Hepatocyte (in vitro differentiated cells): Measurements from ENCODE around the gene TMEM60. TPM values are rescaled to one million over a fixed set of nuclear protein-coding genes. Genes with fewer than 3 reads are reported as not detected.
A peak's percentile ranks its signal among the peaks of the same experiment; 100 is the strongest.

Experiments used
- DNase-seq: peaks from one replicate; pipeline ENCODE4 v3.0.0-alpha.2; 2016; ENCODE audit warnings: low spot score
- H2AFZ ChIP-seq: fragments of 200-600 bp; sonication (generic); 2 replicates; pipeline ENCODE4 v1.6.0; 2016; ENCODE audit warnings: antibody characterized with exemption, mild to moderate bottlenecking
- H3K27ac ChIP-seq: fragments of 200-600 bp; sonication (generic); 2 replicates; pipeline ENCODE4 v1.5.1; 2016; ENCODE audit warnings: mild to moderate bottlenecking
- H3K27me3 ChIP-seq: fragments of 200-600 bp; sonication (generic); 2 replicates; pipeline ENCODE4 v1.6.1; 2016
- H3K36me3 ChIP-seq: fragments of 200-600 bp; sonication (generic); replicated peaks from 2 replicates; pipeline ENCODE4 v1.5.1; 2016; ENCODE audit warnings: low read depth; ENCODE audit not compliant: insufficient read depth
- H3K4me1 ChIP-seq: fragments of 200-600 bp; sonication (generic); 2 replicates; pipeline ENCODE4 v1.5.1; 2016; ENCODE audit warnings: mild to moderate bottlenecking, moderate library complexity; ENCODE audit not compliant: insufficient read depth
- H3K4me2 ChIP-seq: fragments of 200-600 bp; sonication (generic); 2 replicates; pipeline ENCODE4 v1.6.0; 2016
- H3K4me3 ChIP-seq: fragments of 200-600 bp; sonication (generic); 2 replicates; pipeline ENCODE4 v1.5.1; 2016; ENCODE audit warnings: mild to moderate bottlenecking
- H3K79me2 ChIP-seq: fragments of 200-600 bp; sonication (generic); 2 replicates; pipeline ENCODE4 v1.6.0; 2017; ENCODE audit warnings: mild to moderate bottlenecking
- H3K9me2 ChIP-seq: fragments of 200-600 bp; sonication (generic); replicated peaks from 2 replicates; pipeline ENCODE4 v1.6.0; 2017; ENCODE audit warnings: mild to moderate bottlenecking; ENCODE audit not compliant: insufficient read depth
- H3K9me3 ChIP-seq: fragments of 200-600 bp; sonication (generic); 2 replicates; pipeline ENCODE4 v1.5.1; 2016; ENCODE audit warnings: low read depth, mild to moderate bottlenecking
- H4K20me1 ChIP-seq: fragments of 200-600 bp; sonication (generic); 2 replicates; pipeline ENCODE4 v1.6.0; 2016; ENCODE audit warnings: mild to moderate bottlenecking; ENCODE audit not compliant: insufficient read depth, poor library complexity, severe bottlenecking
- CTCF ChIP-seq: fragments of 200-600 bp; sonication (generic); IDR thresholded peaks from 2 replicates; pipeline ENCODE4 v1.5.1; 2016; ENCODE audit warnings: antibody characterized with exemption, mild to moderate bottlenecking; ENCODE audit not compliant: poor library complexity
- EZH2 ChIP-seq: fragments of 200-600 bp; sonication (generic); IDR thresholded peaks from 2 replicates; pipeline ENCODE4 v1.6.1; 2016; ENCODE audit warnings: antibody characterized with exemption, mild to moderate bottlenecking, borderline replicate concordance
- EZH2phosphoT487 ChIP-seq: fragments of 200-600 bp; sonication (generic); IDR thresholded peaks from one replicate; pipeline ENCODE4 v1.6.1; 2018; ENCODE audit warnings: antibody characterized with exemption, mild to moderate bottlenecking, low read depth, moderate library complexity; ENCODE audit not compliant: unreplicated experiment, severe bottlenecking
- WGBS: methylation state at CpG from one replicate; pipeline ENCODE4 v1.1.6; 2016; ENCODE audit warnings: low lambda C conversion rate; ENCODE audit errors: missing lambda C conversion rate; 5-methylcytosine and 5-hydroxymethylcytosine counted together
- polyA plus RNA-seq: library from polyadenylated mRNA; unstranded; fragments of >200 nt; fragmentation: Nextera tagmentation; extraction: Ambion mirVana; gene quantifications from 2 replicates; pipeline ENCODE4 v1.2.1, GENCODE V29; 2016
- total RNA-seq: library from RNA; depleted of rRNA; stranded (reverse); fragments of >200 nt; gene quantifications from 2 replicates; pipeline ENCODE4 v1.2.3, GENCODE V29; 2014

The TMEM60 gene
- total and polyA plus RNA-seq, 2 experiments from 2014 or later, result 24.2 to 29.9 TPM

GRCh38 chr7:77800730-77801129, 2.5 kb upstream of the TMEM60 start:
- H2AFZ ChIP-seq, result no peak overlapping the region
- H3K9me2 ChIP-seq, result no peaks in the 10 kb centered on the region
- peaks cover 12% of the 10 kb centered on the region for H3K4me1 ChIP-seq
- H3K79me2 ChIP-seq, result peaks cover 72% of the 10 kb centered on the region
- TF ChIP-seq CTCF (no peak), EZH2phosphoT487 (no peak), EZH2 (no peak)
- H3K36me3 ChIP-seq, result no peaks in the 10 kb centered on the region
- peaks cover 2% of the 10 kb centered on the region for H3K9me3 ChIP-seq
- no peaks in the 10 kb centered on the region for H4K20me1 ChIP-seq
- no peaks in the 10 kb centered on the region for H3K27me3 ChIP-seq
- DNase-seq, result no peak
- H3K4me3 ChIP-seq, result no peak overlapping the region
- WGBS, result 80% methylated on average over 2 of the region's 2 CpGs
- peak overlapping the region; percentile 71 for H3K4me2 ChIP-seq
- no peak overlapping the region for H3K27ac ChIP-seq

GRCh38 chr7:77800158-77800557, 1.9 kb upstream of the TMEM60 start:
- H3K27ac ChIP-seq, result peak overlapping the region; percentile 79
- no peaks in the 10 kb centered on the region for H4K20me1 ChIP-seq
- no peaks in the 10 kb centered on the region for H3K36me3 ChIP-seq
- WGBS, result 39% methylated on average over 4 of the region's 4 CpGs
- peaks cover 12% of the 10 kb centered on the region for H3K4me1 ChIP-seq
- no peaks in the 10 kb centered on the region for H3K9me3 ChIP-seq
- H2AFZ ChIP-seq, result no peak overlapping the region
- H3K79me2 ChIP-seq, result peaks cover 72% of the 10 kb centered on the region
- H3K27me3 ChIP-seq, result no peaks in the 10 kb centered on the region
- peak; percentile 17 for DNase-seq
- H3K9me2 ChIP-seq, result no peaks in the 10 kb centered on the region
- peak overlapping the region; percentile 71 for H3K4me2 ChIP-seq
- TF ChIP-seq EZH2, result no peak
- no peak for TF ChIP-seq EZH2phosphoT487
- TF ChIP-seq CTCF, result no peak
- H3K4me3 ChIP-seq, result peak overlapping the region; percentile 72

GRCh38 chr7:77799078-77799964, 1.1 kb upstream of the TMEM60 start:
- peak overlapping the region; percentile 70 for H2AFZ ChIP-seq
- H3K9me2 ChIP-seq, result no peaks in the 10 kb centered on the region
- peak overlapping the region; percentile 79 for H3K27ac ChIP-seq
- peak overlapping the region; percentile 72 for H3K4me3 ChIP-seq
- H3K36me3 ChIP-seq, result no peaks in the 10 kb centered on the region
- peak overlapping the region; percentile 71 for H3K4me2 ChIP-seq
- peaks cover 72% of the 10 kb centered on the region for H3K79me2 ChIP-seq
- no peaks in the 10 kb centered on the region for H3K27me3 ChIP-seq
- H4K20me1 ChIP-seq, result no peaks in the 10 kb centered on the region
- peak; percentile 61 for DNase-seq
- H3K4me1 ChIP-seq, result peaks cover 12% of the 10 kb centered on the region
- 3% methylated on average over 44 of the region's 55 CpGs for WGBS
- no peaks in the 10 kb centered on the region for H3K9me3 ChIP-seq
- TF ChIP-seq CTCF (no peak), EZH2 (no peak), EZH2phosphoT487 (no peak)
